GDM1 (cell line): ENCODE results near the gene PDGFRB.

Source experiments
- DNase-seq: peaks from one replicate; lab custom pipeline; 2025; lab: John Stamatoyannopoulos, UW

PDGFRB gene

DNA sequence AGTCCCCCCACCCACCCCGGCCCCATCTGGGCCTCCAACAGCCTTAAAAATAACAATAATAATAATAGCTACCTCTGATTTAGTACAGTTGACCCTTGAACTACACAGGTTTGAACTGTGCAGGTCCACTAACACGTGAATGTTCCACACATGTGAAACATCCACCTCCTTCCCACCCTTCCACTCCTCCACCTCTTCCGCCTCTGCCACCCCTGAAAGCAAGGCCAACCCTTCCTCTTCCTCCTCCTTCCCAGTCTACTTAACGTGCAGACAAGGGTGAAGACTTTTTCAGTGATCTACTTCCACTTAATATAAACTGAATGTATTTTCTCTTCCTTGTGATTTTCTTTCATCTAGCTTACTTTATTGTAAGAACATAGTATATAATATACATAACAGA is 10.8 kb downstream of the PDGFRB start:
- DNase-seq = no peak

- no peak for DNase-seq
Measured at GRCh38 chr5:150144246-150144801, 11.3 kb downstream of the PDGFRB start.

DNA sequence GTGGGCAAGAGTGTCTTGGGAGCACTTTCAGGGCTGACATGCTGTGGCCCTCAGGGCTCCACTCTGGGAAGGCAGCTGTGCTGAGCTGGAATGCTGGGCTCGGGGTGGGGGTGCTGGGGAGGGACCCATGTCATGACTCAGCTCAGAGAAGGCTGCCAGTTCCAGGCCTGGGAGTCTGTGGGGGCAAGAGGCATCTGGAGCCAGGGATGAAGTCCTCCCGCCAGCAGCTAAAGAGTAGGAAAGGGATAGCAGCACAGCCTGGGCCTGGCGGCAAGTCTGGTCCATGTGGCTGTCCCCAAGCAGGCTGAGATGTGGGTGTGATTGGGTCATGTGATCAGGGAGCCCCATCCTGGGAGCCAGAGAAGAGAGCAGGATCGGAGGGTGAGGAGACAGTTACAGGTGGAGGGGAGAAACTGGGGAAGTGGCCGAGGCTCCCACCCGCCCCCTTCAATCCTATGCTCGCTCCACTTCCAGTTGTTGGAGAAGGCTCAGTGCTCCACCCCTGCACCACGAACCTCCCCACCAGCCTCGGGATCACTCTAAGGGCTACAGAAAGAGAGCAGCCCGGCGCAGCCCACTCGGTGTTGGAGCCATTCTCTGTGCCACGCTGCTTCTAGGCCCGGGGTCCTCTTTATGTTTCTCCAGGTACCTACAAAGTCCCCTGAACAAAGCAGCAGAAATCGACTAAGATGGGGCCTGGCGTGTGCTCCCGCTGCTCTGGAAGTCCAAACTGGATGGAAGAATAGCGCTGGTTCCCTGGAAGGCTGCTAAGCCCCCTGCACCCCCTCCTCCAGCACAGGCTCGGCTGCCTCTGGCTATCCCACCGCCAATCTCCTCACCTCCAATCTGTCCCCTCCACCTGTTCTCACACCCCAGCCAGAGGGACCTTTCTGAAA is 12.0 kb downstream of the PDGFRB start:
- no peak for DNase-seq

DNA sequence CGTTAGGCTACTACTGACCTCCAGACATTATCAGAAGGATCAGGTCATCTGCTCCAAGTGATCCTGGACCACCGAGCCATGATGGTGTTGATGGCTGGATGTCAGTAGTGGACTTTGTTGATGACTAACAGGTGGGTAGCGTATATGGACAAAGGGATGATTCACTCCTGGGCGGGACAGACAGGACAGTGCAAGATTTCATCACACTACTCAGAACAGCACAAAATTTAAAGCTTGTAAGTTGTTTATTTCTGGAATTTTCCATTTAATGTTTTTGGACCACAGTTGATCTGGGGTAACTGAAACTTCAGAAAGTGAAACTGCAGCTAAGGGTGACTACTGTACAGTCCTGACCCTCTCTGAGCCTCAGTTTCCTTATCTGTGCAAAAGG is 12.7 kb downstream of the PDGFRB start:
- no peak for DNase-seq

DNA sequence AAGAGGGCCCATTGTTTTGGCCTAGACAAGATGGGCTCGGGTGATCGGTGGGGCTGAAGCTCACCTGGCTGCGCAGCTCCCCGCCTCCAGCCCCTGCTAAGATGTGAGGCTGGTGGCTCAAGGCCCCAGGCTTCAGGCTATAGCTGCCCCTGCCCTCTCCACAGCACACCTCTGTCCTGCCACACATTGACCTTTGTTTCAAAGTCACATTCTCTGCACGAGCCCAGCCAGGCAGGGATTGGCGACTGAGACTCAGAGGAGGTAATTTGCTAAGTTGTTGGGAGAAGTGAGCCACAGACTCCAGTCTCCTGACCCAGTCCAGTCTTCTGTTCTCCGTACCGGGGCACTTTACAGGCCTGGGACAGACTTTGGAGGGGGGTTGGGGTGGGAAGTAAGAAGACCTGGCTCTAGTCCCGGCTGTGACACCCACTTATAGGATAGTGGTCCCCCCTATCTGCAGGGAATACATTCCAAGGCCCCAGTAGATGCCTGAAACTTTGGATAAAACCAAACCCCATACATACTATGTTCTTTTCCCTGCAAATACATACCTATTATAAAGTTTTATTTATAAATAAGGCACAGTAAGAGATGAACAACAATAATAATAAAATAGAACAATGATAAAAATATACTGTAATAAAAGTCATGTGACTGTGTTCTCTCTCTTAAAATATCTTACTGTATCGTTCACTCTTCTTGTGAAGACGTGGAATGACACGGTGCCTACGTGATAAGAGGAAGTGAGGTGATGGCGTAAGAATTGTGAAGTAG is 13.3 kb downstream of the PDGFRB start:
- no peak for DNase-seq

DNA sequence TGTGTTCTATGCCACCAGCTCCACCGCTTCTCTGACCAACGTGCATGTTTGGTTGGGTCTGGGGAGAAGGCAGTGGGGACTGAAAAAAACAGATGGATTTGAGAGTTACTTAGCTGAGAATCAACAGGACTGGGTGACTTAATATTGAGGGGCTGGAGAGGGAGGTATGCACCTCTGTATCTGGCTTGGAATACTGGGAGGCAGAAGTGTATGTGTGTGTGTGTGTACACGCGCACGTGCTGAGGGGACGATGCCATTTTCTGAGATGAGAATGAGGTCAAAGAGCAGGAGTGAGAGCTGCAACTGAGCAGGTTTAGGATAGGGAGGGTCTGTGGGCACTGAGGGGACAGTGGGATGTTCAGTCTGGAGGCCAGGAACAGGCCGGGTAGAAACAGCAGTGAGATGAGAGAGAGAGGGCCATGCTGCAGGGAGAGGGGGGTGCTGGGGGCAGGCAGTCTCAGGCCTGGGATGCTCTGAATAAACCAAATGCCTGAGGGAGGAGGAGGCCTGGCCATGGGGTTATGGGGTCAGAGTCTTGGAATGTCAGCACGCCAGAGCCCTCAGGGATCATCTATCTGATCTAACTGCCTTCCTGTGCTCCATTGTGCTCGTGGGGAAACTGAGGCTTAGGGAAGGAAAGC is 14.0 kb downstream of the PDGFRB start:
- DNase-seq = no peak

- DNase-seq = no peak
Measured at GRCh38 chr5:150140830-150141229, 14.8 kb downstream of the PDGFRB start.

DNA sequence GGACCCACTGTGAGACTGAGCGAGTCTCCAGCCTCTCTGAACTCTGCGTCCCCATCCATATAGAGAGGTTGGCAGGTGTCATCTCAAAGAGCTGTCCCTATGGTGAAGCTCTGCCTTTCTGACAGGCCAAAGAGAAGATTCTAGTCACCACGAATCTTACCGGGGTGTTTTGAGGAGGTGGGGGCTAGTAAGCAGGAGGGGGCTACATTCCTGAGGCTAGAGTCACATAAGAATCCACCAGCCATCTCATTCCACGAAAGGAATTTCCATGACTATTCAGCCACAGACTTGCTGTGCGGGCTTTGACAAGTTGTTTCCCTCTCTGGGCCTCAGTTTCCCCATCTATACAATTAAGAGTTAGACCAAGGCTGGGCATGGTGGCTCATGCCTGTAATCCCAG is 16.3 kb downstream of the PDGFRB start:
- no peak for DNase-seq

DNA sequence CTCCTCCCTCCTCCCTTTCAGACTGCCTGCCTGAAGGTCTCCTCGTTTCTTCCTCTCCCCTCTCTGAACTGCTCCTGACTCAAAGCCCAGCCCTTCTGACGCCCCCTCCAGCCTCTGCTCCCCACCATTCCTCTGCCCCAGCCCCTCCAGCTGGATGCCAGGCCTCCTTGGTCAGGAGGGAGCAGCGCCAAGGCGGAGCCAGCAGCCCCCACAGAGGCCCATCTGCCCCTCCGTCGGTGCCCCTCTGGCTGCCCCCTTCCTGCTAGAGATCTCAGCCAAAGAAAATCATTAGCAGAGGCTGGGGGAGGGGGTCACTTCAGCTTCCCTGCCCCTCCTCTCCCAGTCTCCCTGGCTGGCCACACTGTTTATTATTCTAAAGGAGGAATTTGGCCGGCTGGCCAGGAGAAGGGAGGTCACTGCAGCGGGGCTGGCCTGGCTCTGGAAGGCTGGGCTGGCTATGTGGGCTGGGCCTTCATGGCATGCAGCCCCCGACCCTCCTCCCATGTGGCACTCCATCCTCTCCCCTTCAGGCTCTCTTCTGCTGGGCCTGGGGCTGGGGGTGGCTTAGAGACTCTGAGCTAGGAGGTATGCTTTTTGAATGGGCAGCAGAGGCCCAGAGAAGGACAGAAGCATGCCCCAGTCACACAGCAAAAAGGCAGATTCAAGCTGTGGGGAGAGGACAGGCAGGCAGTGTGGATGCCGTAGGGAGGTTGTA is 16.9 kb downstream of the PDGFRB start:
- no peak for DNase-seq

DNA sequence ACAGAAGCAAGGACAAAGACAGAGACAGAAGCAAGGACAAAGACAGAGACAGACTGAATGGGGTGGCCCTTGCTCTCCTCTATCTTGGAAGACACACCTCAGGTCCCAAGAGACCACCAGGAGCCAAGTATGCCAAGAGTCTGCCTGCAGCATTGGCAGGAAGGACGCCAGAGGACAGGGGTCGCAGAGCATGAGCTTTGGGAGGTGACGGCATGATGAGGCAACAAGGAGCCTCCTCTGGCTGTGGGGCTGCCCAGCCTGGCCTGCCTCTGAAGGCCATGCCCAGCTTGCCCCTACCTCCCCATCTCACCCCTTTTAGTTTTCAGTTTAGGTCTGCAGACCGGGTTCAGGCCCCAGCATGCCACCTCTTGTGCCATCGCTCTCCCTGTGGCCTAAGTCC is 17.6 kb downstream of the PDGFRB start:
- no peak for DNase-seq

DNA sequence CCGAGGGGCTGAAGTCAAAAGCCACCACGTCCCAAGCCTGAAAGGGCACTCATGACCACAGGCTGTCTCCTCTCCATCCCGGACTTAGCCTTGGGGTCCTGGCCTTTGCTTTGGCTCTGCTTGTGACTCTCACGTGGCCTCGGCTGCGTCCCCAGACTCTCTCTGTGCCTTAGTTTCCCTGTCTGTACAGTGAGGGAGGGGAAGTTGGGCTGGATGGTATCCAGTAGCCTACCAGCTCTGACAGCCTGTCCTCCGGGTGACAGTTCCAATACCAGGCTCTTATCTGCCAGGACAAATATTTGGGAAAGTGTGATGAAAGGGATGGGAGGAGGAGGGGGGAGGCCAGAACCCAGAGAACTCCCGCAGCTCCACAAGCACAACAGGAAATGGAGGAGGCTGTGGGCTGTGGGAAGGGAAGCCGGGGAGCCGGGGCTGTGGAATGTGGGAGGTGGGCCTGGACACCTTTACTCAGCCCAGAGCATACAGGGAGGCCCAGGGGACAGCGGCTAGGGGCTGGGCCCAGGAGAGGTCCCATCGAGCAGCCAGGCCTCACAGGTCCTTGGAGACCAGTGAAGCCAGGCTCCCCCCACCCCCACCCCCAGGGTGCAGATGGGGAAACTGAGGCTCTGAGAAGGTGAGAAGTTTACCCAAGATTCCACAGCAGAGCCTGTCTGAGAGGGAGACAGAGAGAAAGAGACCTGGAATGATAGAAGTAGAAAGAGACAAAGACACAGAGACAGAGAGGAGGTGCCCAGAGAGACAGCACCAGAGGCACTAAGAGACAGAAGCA is 18.3 kb downstream of the PDGFRB start:
- DNase-seq = no peak

DNA sequence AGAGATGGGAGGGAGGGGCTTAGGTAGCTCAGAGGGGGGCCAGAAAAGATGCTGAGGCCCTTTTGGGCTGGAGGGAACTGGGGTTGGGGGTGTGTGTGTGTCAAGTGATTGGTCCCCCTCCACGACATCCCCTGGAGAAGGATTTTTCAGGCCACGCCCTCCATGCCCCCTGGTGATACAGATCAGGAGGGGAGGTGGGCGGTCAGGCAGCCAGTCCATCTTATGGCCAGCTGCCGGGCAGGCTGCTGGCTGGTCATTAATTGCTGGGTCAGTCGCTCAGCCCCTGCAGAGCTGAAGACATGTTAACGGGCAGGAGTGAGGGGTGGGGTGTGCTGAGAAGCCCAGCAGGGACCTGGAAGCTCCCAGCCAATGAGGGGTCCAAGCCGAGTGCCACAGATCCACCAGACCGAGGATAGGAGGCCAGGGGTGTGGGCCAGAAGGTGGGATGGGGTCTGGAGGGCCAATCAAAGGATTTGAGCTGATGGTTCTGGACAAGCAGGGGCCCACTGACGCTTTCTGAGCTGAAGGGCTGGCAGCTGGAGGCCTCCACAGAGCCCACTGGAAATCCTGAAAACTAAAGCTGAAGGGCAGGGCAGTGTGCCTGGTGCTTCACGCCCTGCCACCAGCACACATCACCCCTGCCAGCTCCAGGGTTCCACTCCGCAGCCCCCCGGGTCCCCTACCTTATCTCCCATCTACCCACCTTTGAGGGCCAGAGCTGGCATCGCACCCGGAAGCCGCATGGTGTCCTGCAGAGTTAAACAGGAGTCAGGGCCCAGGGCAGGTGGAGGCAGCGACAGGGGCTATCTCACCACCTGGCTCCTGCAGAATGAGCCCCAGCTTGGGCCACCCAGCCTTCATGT is 19.1 kb downstream of the PDGFRB start:
- DNase-seq = no peak

DNA sequence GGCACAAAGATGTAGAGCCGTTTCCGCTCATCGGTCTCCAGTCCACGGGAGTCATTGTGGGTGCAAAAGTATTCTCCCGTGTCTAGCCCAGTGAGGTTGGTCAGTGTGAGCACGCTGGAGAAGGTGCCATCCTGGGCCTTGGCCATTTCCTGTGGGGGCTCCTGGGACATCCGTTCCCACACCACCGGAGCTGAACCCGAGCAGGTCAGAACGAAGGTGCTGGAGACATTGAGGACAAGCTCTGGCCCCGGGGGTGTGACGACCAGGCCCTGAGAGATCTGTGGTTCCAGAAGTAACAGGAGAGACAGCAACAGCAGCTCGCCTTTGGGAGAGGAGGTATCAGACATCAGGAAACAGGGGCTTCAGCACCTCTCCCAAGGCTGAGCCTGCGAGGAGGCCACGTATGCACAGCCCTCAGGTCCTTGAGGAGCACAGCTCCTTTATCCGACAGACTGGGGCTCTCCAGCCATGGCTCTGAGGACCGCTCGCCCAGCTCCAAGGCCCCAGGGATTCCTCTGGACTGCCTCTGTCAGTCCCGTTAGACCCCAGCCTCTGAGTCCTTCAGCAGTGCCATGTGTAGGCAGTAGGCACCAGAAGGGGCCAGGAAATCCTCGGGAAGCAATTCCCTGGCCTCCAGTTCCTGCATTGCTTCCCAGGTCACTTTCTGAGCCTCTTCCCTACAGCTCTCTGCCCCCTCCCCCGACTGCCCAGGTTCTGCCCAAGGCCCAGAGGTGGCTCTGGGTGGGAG is 19.9 kb downstream of the PDGFRB start:
- no peak for DNase-seq

DNA sequence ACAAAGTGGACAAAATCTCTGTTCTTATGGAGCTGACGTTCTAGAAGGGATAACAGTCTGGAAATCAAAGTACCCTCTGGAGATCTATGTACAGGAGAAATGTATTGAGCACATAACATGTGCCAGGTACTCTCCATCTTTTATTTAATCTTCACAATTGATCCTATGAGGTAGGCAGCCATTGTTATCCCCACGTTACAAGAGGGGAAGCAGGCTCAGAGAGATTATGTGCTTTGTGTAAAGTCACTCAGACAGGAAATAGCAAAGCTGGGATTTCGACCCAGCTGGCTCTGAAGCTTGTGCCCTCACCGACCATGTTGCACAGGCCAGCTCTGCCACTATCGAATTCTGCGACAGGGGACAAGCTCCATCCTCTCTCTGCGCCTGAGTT is 21.5 kb downstream of the PDGFRB start:
- no peak for DNase-seq

DNA sequence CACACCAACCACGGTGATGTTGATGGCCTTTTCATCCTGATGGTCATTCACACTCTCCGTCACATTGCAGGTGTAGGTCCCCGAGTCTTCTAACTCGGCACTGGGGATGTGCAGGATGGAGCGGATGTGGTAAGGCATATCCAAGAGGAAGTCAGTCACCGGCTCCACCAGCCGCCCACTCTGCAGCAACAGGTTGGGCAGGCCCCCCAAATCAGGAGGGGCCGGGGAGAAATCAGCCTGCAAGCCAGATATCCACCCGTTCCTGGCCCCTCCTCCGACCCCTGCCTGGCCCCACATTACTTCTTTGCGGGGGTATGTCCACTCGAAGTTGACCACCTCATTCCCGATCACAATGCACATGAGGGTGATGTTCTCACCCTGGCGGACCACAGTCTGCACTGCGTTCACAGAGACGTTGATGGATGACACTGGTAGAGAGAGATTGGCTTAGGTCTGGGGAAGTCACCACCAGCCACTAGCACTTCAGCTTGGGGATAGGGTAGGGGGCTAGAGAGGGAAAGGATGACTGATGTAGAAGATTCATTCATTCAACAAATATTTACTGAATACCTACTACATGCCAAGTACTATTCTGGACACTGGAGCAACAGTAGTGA is 22.0 kb downstream of the PDGFRB start:
- no peak for DNase-seq

GRCh38 chr5:150132740-150133139 is 22.9 kb downstream of the PDGFRB start:
- no peak for DNase-seq

DNA sequence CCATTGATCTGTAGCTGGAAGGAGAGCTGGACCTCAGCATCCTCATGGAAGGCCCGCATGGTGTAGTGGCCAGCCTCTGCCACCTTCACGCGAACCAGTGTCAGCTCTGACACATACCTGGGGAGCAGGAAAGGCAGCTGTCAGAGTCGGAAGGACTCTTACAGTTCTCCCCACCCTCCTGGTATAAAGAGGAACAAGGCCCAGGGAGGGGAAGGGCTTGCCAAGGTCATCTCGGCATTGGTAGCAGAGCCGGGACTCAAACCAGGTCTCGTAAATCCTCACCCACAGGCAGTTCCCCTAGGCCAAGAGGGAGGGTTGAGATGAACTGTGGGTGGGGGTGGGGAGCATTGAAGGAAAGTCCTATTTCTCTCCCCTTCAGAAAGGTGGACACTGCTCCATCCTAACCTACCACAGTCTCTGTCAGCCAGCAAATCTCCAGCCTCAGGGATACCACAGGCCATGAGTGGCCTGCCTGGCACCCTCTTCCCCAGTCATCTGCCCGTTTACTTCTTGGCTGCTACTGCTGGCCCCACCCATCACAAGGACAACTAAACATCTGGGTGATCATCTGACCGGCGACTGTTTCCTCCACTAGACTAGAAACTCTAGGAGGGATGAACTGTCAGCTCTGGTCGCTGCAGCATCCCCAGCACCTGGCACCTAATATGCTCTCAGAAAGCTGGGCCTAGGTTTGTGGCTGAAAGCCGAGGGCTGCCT is 23.5 kb downstream of the PDGFRB start:
- DNase-seq = peak; percentile 53

DNA sequence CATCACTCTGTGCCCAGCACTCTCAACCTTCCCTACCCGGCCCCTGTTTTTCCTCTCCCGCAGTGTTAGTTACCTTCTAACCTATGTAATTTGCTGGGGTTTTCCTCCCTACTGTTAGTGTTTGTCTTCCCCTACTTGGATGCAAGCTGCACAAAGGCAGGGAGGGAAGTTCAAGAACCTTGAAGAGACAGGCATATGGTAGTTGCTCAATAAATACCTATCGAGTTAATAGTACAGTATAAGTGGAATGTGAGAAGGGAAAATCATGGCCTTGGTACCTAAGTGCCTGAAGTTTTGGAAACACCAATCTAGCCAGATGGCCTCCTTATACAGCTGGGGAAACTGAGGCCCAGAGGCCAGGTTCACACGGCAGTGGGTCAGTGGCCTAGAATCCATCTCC is 24.2 kb downstream of the PDGFRB start:
- DNase-seq = no peak
